Muscle of leg (tissue), 11 donors: ENCODE results near the gene OR2W1. TPM values are rescaled to one million over a fixed set of nuclear protein-coding genes. Genes with fewer than 3 reads are reported as not detected.
A peak's percentile ranks its signal among the peaks of the same experiment; 100 is the strongest.

Source experiments
- DNase-seq: peaks from one replicate; pipeline ENCODE4 v3.0.0; 2013
- H3K27ac ChIP-seq: one replicate; pipeline ENCODE4 v1.5.1; 2013; ENCODE audit warnings: mild to moderate bottlenecking, low read length, control low read depth
- H3K27me3 ChIP-seq: one replicate; pipeline ENCODE4 v1.6.1; 2013; ENCODE audit warnings: low read length; ENCODE audit not compliant: control insufficient read depth, insufficient read depth
- H3K36me3 ChIP-seq: one replicate; pipeline ENCODE4 v1.6.1; 2013; ENCODE audit warnings: low read length; ENCODE audit not compliant: control insufficient read depth, insufficient read depth
- H3K4me1 ChIP-seq: one replicate; pipeline ENCODE4 v1.6.1; 2013; ENCODE audit warnings: low read length; ENCODE audit not compliant: control insufficient read depth, insufficient read depth
- H3K4me3 ChIP-seq: one replicate; pipeline ENCODE4 v1.5.1; 2013; ENCODE audit warnings: low read length, control low read depth
- H3K9me3 ChIP-seq: replicated peaks from 2 replicates; pipeline ENCODE4 v1.6.1; 2013; ENCODE audit warnings: low read depth, low read length; ENCODE audit not compliant: control insufficient read depth
- WGBS: methylation state at CpG from one replicate; pipeline ENCODE4 v1.1.5; 2013; ENCODE audit warnings: missing lambda C conversion rate; ENCODE audit not compliant: insufficient coverage; 5-methylcytosine and 5-hydroxymethylcytosine counted together
- polyA plus RNA-seq, 8 donors: library from polyadenylated mRNA; unstranded; fragments of 120-200 nt; gene quantifications; one replicate each; pipeline versions ENCODE4 v1.2.1 to v1.2.3, GENCODE V29; 2013; ENCODE audit warnings: inconsistent platforms in 1 of 8, low replicate concordance in 1 of 8; ENCODE audit not compliant: insufficient read length in 8 of 8, insufficient read depth in 1 of 8
- total RNA-seq: library from RNA; stranded (reverse); fragments of 120-200 nt; gene quantifications from one replicate; pipeline ENCODE4 v1.2.4, GENCODE V29; 2013

Gene OR2W1
- total and polyA plus RNA-seq, 9 donors, result not detected

DNA sequence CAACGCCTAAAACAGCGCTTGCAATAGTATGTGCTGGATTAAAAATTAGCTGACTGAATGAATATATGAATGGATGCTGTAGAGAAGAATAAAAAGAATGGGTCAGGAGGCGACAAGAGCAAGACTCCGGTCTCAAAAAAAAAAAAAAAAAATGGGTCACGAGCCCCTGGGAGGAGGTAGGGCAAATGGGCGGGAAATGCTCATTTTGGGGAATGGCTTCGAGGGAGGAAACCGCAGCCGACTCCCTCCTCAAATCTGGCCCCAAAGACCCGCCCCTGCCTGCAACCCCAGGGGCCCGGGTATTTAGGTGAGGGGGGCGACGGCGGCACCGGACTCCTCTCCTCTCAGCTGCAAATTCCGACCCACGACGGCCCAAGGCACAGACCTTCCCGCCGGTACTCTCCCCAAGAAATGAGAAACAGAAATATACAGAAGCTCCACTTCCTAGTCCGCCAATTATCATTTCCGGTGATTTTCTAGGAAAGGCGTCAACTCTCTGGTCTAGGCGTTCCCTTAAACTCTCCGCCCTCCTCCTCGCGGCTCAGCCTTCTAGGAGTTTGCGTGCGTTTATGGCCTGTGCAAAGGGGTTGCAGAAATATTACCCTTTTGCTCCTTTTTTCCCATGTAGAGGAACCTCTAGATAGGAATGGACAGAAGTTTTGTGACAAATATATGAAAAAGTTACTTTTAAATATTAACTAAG is 39.6 kb downstream of the OR2W1 start, which contains the start of gene ZNF311:
Gene ZNF311 (minus strand): TSS at position 133 of the 703 bp plus-strand sequence. CDS start 1,361 bp downstream, outside the sequence.
- Histone ChIP-seq H3K36me3 (no peaks in the 10 kb centered on the region), H3K4me1 (peaks cover 4% of the 10 kb centered on the region), H3K27me3 (no peaks in the 10 kb centered on the region), H3K27ac (peak within 1 kb of the TSS; percentile 83), H3K4me3 (peak within 1 kb of the TSS; percentile 69), H3K9me3 (no peaks in the 10 kb centered on the region)
- DNase-seq, result peak; percentile 96
- WGBS, result 23% methylated on average over 14 of the region's 29 CpGs

DNA sequence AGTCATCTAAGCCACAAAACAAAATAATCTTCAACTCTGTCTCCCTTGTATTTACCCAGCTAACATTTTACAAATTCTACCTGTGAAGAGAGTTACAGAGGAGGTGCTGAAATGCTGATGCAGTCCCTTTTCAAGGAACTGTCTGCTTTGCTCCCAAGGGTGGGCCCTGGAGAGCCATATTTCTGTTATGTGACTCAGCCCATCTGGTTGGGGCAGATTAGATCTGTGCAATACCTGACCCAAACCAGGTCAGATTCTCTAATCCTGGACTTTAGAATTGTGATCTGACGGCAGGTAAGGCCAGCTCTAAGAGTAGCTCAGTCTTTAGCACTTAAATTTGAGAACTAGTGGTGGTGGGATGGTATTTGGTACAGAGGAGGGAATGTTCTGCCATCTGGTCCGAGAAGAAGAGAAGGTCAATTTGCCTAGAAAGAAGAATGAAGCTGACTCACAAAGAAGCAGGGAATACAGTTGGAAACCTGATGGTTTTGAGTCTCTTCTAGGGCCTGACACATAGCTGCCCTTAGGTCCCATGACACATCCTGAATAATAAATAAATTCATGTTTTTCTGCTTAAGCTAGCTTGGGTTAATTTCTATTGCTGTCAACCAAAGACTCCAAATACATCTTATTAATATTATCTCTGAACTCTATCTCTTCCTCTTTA is 48.0 kb downstream of the OR2W1 start:
- DNase-seq, result no peak
- WGBS, result 56% methylated on average over 1 of the region's 2 CpGs
- H3K4me1 ChIP-seq, result no peaks in the 10 kb centered on the region
- H3K27me3 ChIP-seq, result no peaks in the 10 kb centered on the region
- H3K9me3 ChIP-seq, result peaks cover 3% of the 10 kb centered on the region
- no peak overlapping the region for H3K4me3 ChIP-seq
- H3K36me3 ChIP-seq, result peaks cover 4% of the 10 kb centered on the region
- no peak overlapping the region for H3K27ac ChIP-seq

DNA sequence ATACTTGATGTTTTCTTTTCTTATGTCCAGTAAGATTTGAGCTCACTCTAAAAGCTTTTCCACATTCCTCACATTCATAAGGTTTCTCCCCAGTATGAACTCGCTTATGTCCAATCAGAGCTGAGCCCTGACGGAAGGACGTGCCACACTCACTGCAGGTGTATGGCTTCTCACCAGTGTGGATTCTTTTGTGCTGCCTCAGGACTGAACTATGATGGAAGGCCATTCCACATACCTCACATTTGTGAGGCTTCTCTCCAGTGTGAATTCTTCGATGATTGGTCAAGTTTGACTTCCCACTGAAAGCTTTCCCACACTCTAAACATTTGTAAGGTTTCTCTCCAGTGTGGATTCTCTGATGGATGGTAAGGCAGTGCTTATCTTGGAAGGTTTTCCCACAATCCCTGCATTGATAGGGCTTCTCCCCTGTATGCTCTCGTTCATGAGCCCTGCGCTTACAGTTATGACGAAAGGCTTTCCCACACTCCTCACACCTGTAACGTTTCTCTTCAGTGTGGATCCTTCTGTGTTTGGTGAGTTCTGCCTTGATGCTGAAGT is 49.8 kb downstream of the OR2W1 start:
- no peaks in the 10 kb centered on the region for H3K4me1 ChIP-seq
- no peak overlapping the region for H3K4me3 ChIP-seq
- WGBS, result 95% methylated on average over 3 of the region's 8 CpGs
- no peak overlapping the region for H3K27ac ChIP-seq
- H3K27me3 ChIP-seq, result no peaks in the 10 kb centered on the region
- H3K36me3 ChIP-seq, result peaks cover 4% of the 10 kb centered on the region
- no peak for DNase-seq
- peaks cover 3% of the 10 kb centered on the region for H3K9me3 ChIP-seq

Other genes starting within 250 kb of the OR2W1 start
- gene TRIM27, start 121.2 kb downstream of the OR2W1 start, total RNA-seq, result 47.7 TPM
- gene TRIM27, start 121.2 kb downstream of the OR2W1 start, polyA plus RNA-seq, result 10 to 100 TPM; 39.6 to 52.3 (median 45.8) TPM
- gene ZNF311, start 39.9 kb downstream of the OR2W1 start, total RNA-seq, result 2.3 TPM
- gene ZNF311, start 39.9 kb downstream of the OR2W1 start, polyA plus RNA-seq, result 1 to 10 TPM; 1.5 to 2.7 (median 2.2) TPM
- not detected for gene OR2B3, start 42.1 kb upstream of the OR2W1 start, total RNA-seq
- not detected for gene OR2B3, start 42.1 kb upstream of the OR2W1 start, polyA plus RNA-seq
- gene OR2J1, start 54.3 kb upstream of the OR2W1 start, total RNA-seq, result not detected
- gene OR2J1, start 54.3 kb upstream of the OR2W1 start, polyA plus RNA-seq, result not detected
- gene OR2J3, start 62.9 kb upstream of the OR2W1 start, total RNA-seq, result not detected
- gene OR2J3, start 62.9 kb upstream of the OR2W1 start, polyA plus RNA-seq, result not detected
- gene OR2J2, start 125.7 kb upstream of the OR2W1 start, total RNA-seq, result not detected
- gene OR2J2, start 125.7 kb upstream of the OR2W1 start, polyA plus RNA-seq, result not detected